GM19035 (cell line): ENCODE data around the gene BPIFA3.

Source experiments
- ATAC-seq: cut with Tn5 transposase; IDR thresholded peaks from one replicate; pipeline ENCODE4 v1.9.1; 2021; ENCODE audit not compliant: unreplicated experiment

Gene BPIFA3

GRCh38 chr20:33211817-33212424 is 5.2 kb upstream of the BPIFA3 start:
- no peak for ATAC-seq

GRCh38 chr20:33224399-33224798 is 7.2 kb downstream of the BPIFA3 start:
- ATAC-seq, result no peak

- no peak for ATAC-seq
Measured at GRCh38 chr20:33229843-33230242, 12.7 kb downstream of the BPIFA3 start.

- no peak for ATAC-seq
Measured at GRCh38 chr20:33231237-33231636, 14.1 kb downstream of the BPIFA3 start.

GRCh38 chr20:33232486-33233072 is 15.4 kb downstream of the BPIFA3 start:
- ATAC-seq, result no peak

- no peak for ATAC-seq
Measured at GRCh38 chr20:33233129-33233774, 16.1 kb downstream of the BPIFA3 start.

GRCh38 chr20:33234050-33234449 is 16.9 kb downstream of the BPIFA3 start:
- ATAC-seq, result no peak

- no peak for ATAC-seq
Measured at GRCh38 chr20:33235696-33236095, 18.5 kb downstream of the BPIFA3 start, which contains the start of gene BPIFA1. Gene BPIFA1 (plus strand): TSS chr20:33235996. CDS start chr20:33237712, 1,716 bp downstream.

GRCh38 chr20:33236351-33236750 is 19.2 kb downstream of the BPIFA3 start:
- no peak for ATAC-seq

- no peak for ATAC-seq
Measured at GRCh38 chr20:33237989-33238388, 20.8 kb downstream of the BPIFA3 start.

- no peak for ATAC-seq
Measured at GRCh38 chr20:33239418-33239817, 22.3 kb downstream of the BPIFA3 start.

GRCh38 chr20:33239979-33240736 is 23.0 kb downstream of the BPIFA3 start:
- no peak for ATAC-seq

GRCh38 chr20:33240923-33241322 is 23.8 kb downstream of the BPIFA3 start:
- ATAC-seq, result no peak

GRCh38 chr20:33242319-33243100 is 25.4 kb downstream of the BPIFA3 start:
- no peak for ATAC-seq

- no peak for ATAC-seq
Measured at GRCh38 chr20:33246077-33246476, 28.9 kb downstream of the BPIFA3 start.

GRCh38 chr20:33249456-33249855 is 32.3 kb downstream of the BPIFA3 start:
- no peak for ATAC-seq

- no peak for ATAC-seq
Measured at GRCh38 chr20:33250666-33251065, 33.5 kb downstream of the BPIFA3 start.

- no peak for ATAC-seq
Measured at GRCh38 chr20:33251496-33251895, 34.3 kb downstream of the BPIFA3 start.

- ATAC-seq, result no peak
Measured at GRCh38 chr20:33252460-33252859, 35.3 kb downstream of the BPIFA3 start.

GRCh38 chr20:33255005-33255404 is 37.9 kb downstream of the BPIFA3 start:
- ATAC-seq, result no peak

GRCh38 chr20:33257237-33257636 is 40.1 kb downstream of the BPIFA3 start:
- ATAC-seq, result no peak
